H1 (cell line): Measurements from ENCODE around the gene DISC1. TPM values are rescaled to one million over a fixed set of nuclear protein-coding genes. Genes with fewer than 3 reads are reported as not detected.

Experiments used
- CTCF ChIA-PET: fragments of 300-600 bp; sonication (Branson Sonifier 250); formaldehyde crosslinking; loops from one replicate; lab custom pipeline; 2021; ENCODE audit not compliant: partially characterized antibody; lab: Charles Lee
- POLR2A ChIA-PET: fragments of 300-600 bp; sonication (Branson Sonifier 250); formaldehyde crosslinking; loops from one replicate; lab custom pipeline; 2021; ENCODE audit warnings: inconsistent platforms; ENCODE audit not compliant: partially characterized antibody; lab: Charles Lee
- DNase-seq, 2 experiments: peaks; one replicate each; pipeline versions ENCODE4 v3.0.0 to v3.0.0-alpha.2; 2010 to 2022; ENCODE audit warnings: low spot score in 2 of 2, low read depth in 1 of 2, mixed read lengths in 1 of 2
- FAIRE-seq: peaks from 2 replicates; lab custom pipeline; 2011; peaks lifted over from hg19 to GRCh38; lab: Jason Lieb, UNC
- H2AFZ ChIP-seq: 2 replicates; pipeline ENCODE4 v1.8.1; 2012; ENCODE audit warnings: low read length, inconsistent platforms
- H2AK5ac ChIP-seq: 2 replicates; pipeline ENCODE4 v1.6.1; 2013; ENCODE audit warnings: low read depth, low read length
- H2BK120ac ChIP-seq: replicated peaks from 2 replicates; pipeline ENCODE3; 2013; ENCODE audit warnings: low read depth, low read length, inconsistent platforms
- H2BK12ac ChIP-seq: 2 replicates; pipeline ENCODE4 v1.6.1; 2013; ENCODE audit warnings: low read depth, low read length
- H2BK15ac ChIP-seq: 2 replicates; pipeline ENCODE4 v1.6.1; 2013; ENCODE audit warnings: low read length
- H2BK20ac ChIP-seq: 2 replicates; pipeline ENCODE4 v1.6.1; 2013; ENCODE audit warnings: low read length
- H2BK5ac ChIP-seq: 2 replicates; pipeline ENCODE4 v1.6.1; 2013; ENCODE audit warnings: low read depth, low read length
- H3K14ac ChIP-seq: 2 replicates; pipeline ENCODE4 v1.6.1; 2013; ENCODE audit warnings: inconsistent platforms; ENCODE audit not compliant: insufficient read length
- H3K18ac ChIP-seq: 2 replicates; pipeline ENCODE4 v1.6.1; 2013; ENCODE audit warnings: low read length; ENCODE audit errors: extremely low read depth
- H3K23ac ChIP-seq: 2 replicates; pipeline ENCODE4 v1.6.1; 2013; ENCODE audit warnings: inconsistent platforms; ENCODE audit not compliant: insufficient read length
- H3K23me2 ChIP-seq: 2 replicates; pipeline ENCODE4 v1.6.1; 2013; ENCODE audit warnings: low read depth, low read length
- H3K27ac ChIP-seq: 2 replicates; pipeline ENCODE4 v1.6.1; 2011; ENCODE audit warnings: low read depth, low read length, inconsistent platforms
- H3K27me3 ChIP-seq, 4 experiments: replicated peaks in 1 of 4; 1 replicate in 1 of 4; 2 replicates in 3 of 4; pipeline versions ENCODE4 v1.6.1 to v1.8.1; 2011 to 2013; ENCODE audit warnings: low read length in 3 of 4, mild to moderate bottlenecking in 3 of 4, inconsistent platforms in 2 of 4, mixed read lengths in 2 of 4, moderate library complexity in 1 of 4; ENCODE audit not compliant: control insufficient read depth in 3 of 4, insufficient read depth in 3 of 4; ENCODE audit errors: extremely low read depth in 1 of 4
- H3K36me3 ChIP-seq, 4 experiments: 2 replicates each; pipeline versions ENCODE4 v1.6.1 to v1.8.1; 2011 to 2013; ENCODE audit warnings: mild to moderate bottlenecking in 4 of 4, low read length in 3 of 4, moderate library complexity in 2 of 4, control low read depth in 1 of 4, inconsistent platforms in 1 of 4; ENCODE audit not compliant: insufficient read depth in 4 of 4, control insufficient read depth in 2 of 4
- H3K4ac ChIP-seq: replicated peaks from 2 replicates; pipeline ENCODE3; 2013; ENCODE audit warnings: low read length, low read depth, mixed read lengths, inconsistent platforms; ENCODE audit not compliant: insufficient read length
- H3K4me1 ChIP-seq, 4 experiments: replicated peaks in 1 of 4; 1 replicate in 1 of 4; 2 replicates in 3 of 4; pipeline versions ENCODE4 v1.6.1 to v1.8.1; 2011 to 2013; ENCODE audit warnings: low read length in 3 of 4, inconsistent platforms in 2 of 4, mixed read lengths in 1 of 4; ENCODE audit not compliant: insufficient read depth in 4 of 4, control insufficient read depth in 3 of 4
- H3K4me2 ChIP-seq, 2 experiments: 2 replicates each; pipeline versions ENCODE4 v1.6.1 to v1.8.1; 2011 to 2013; ENCODE audit warnings: low read depth in 2 of 2, low read length in 2 of 2, control low read depth in 1 of 2, inconsistent platforms in 1 of 2, mild to moderate bottlenecking in 1 of 2; ENCODE audit not compliant: insufficient read depth in 1 of 2
- H3K4me3 ChIP-seq, 4 experiments: fragments of 200-600, 300-600 bp in 1 of 4; sonication (generic), shearing (Covaris generic), sonication (Bioruptor Twin) in 1 of 4; 2 replicates each; pipeline versions ENCODE4 v1.5.1 to v1.8.1; 2011 to 2016; ENCODE audit warnings: low read length in 4 of 4, low read depth in 3 of 4, control low read depth in 2 of 4, inconsistent platforms in 2 of 4, mild to moderate bottlenecking in 2 of 4, mixed read lengths in 1 of 4, moderate library complexity in 1 of 4; ENCODE audit not compliant: insufficient read depth in 2 of 4; ENCODE audit errors: extremely low read depth in 1 of 4
- H3K56ac ChIP-seq: replicated peaks from 2 replicates; pipeline ENCODE3; 2013; ENCODE audit warnings: low read depth, mild to moderate bottlenecking, mixed read lengths, low read length, inconsistent platforms; ENCODE audit not compliant: insufficient read length
- H3K79me1 ChIP-seq: 2 replicates; pipeline ENCODE4 v1.6.1; 2013; ENCODE audit warnings: low read depth, low read length, control low read depth
- H3K79me2 ChIP-seq, 2 experiments: 2 replicates each; pipeline versions ENCODE4 v1.6.1 to v1.8.1; 2012 to 2013; ENCODE audit warnings: low read length in 2 of 2, mild to moderate bottlenecking in 2 of 2, inconsistent platforms in 1 of 2; ENCODE audit not compliant: insufficient read depth in 2 of 2, control insufficient read depth in 1 of 2
- H3K9ac ChIP-seq, 4 experiments: replicated peaks in 1 of 4; 1 replicate in 1 of 4; 2 replicates in 3 of 4; pipeline versions ENCODE4 v1.6.1 to v1.8.1; 2011 to 2013; ENCODE audit warnings: low read depth in 3 of 4, low read length in 3 of 4, control low read depth in 2 of 4, mild to moderate bottlenecking in 2 of 4, moderate library complexity in 2 of 4, inconsistent platforms in 1 of 4; ENCODE audit errors: extremely low read depth in 1 of 4
- H3K9me3 ChIP-seq, 2 experiments: 2 replicates each; pipeline versions ENCODE4 v1.6.1 to v1.8.1; 2012 to 2013; ENCODE audit warnings: mild to moderate bottlenecking in 2 of 2, moderate library complexity in 2 of 2, control low read depth in 1 of 2, inconsistent platforms in 1 of 2, low read depth in 1 of 2, low read length in 1 of 2, mixed read lengths in 1 of 2; ENCODE audit not compliant: insufficient read depth in 2 of 2
- H4K20me1 ChIP-seq, 2 experiments: replicated peaks in 1 of 2; 2 replicates each; pipeline versions ENCODE3 to v1.8.1; 2011 to 2013; ENCODE audit warnings: inconsistent platforms in 2 of 2, low read length in 2 of 2, mild to moderate bottlenecking in 1 of 2; ENCODE audit not compliant: insufficient read depth in 2 of 2, control insufficient read depth in 1 of 2
- H4K5ac ChIP-seq: 2 replicates; pipeline ENCODE4 v1.6.1; 2013; ENCODE audit warnings: low read length, low read depth, mixed read lengths, inconsistent platforms; ENCODE audit not compliant: insufficient read length
- H4K8ac ChIP-seq: 2 replicates; pipeline ENCODE4 v1.8.0; 2013; ENCODE audit warnings: mild to moderate bottlenecking, moderate library complexity, low read length, inconsistent platforms; ENCODE audit not compliant: insufficient read depth; ENCODE audit errors: extremely low read depth
- H4K91ac ChIP-seq: replicated peaks from 2 replicates; pipeline ENCODE3; 2013; ENCODE audit warnings: low read length, mixed read lengths, inconsistent platforms; ENCODE audit not compliant: insufficient read length
- ATF2 ChIP-seq: IDR thresholded peaks from 2 replicates; pipeline ENCODE4 v1.6.1; 2012; ENCODE audit warnings: low read length, inconsistent platforms
- BACH1 ChIP-seq: IDR thresholded peaks from 2 replicates; pipeline ENCODE4 v1.6.1; 2012; ENCODE audit warnings: low read length, improper control_type of control experiment
- MAFK ChIP-seq: IDR thresholded peaks from 2 replicates; pipeline ENCODE4 v1.6.1; 2012; ENCODE audit warnings: low read depth, mild to moderate bottlenecking, improper control_type of control experiment, low read length
- NRF1 ChIP-seq: IDR thresholded peaks from 2 replicates; pipeline ENCODE4 v1.6.1; 2011; ENCODE audit warnings: mild to moderate bottlenecking, low read depth, low read length, improper control_type of control experiment
- SAP30 ChIP-seq: fragments of 300-600 bp; sonication (generic); IDR thresholded peaks from 2 replicates; pipeline ENCODE4 v1.7.1; 2012; ENCODE audit warnings: low read length, moderate library complexity, mild to moderate bottlenecking, inconsistent platforms; ENCODE audit not compliant: insufficient read depth, insufficient replicate concordance
- WGBS, 2 experiments: shearing (Covaris generic) in 1 of 2; methylation state at CpG; one replicate each; pipeline versions ENCODE4 v1.1.6 to v1.1.7; 2013 to 2015; ENCODE audit warnings: low lambda C conversion rate in 2 of 2, mixed read lengths in 2 of 2, inconsistent platforms in 1 of 2, low coverage in 1 of 2, missing lambda C conversion rate in 1 of 2; ENCODE audit not compliant: insufficient replicate concordance in 2 of 2, insufficient coverage in 1 of 2, insufficient read length in 1 of 2; ENCODE audit errors: extremely low coverage in 1 of 2, missing lambda C conversion rate in 1 of 2; 5-methylcytosine and 5-hydroxymethylcytosine counted together
- polyA plus RNA-seq, 7 experiments: library from polyadenylated mRNA; depleted of rRNA in 3 of 7; stranded (reverse) in 5 of 7; unstranded in 2 of 7; fragments of >200 nt in 5 of 7; fragments of 200-250 nt in 2 of 7; gene quantifications; 1 replicate in 5 of 7; 2 replicates in 1 of 7; 4 replicates in 1 of 7; pipeline versions ENCODE4 v1.2.1 to v1.2.3, GENCODE V29; 2011 to 2013; ENCODE audit warnings: missing spikeins in 2 of 7, mixed read lengths in 2 of 7
- total RNA-seq: library from RNA; stranded (reverse); fragmentation: NEBNext Ultra II Directional; extraction: Animal tissue kit (Norgen Biotek cat#: 25700); gene quantifications from 2 replicates; pipeline ENCODE4 v1.2.1, GENCODE V29; 2021

The DISC1 gene
- total and polyA plus RNA-seq, 2 of the 8 experiments (the other 6 are each of a cell fraction or from before 2014, with no cell fraction given), result 1.1 to 3.5 TPM

- CTCF ChIA-PET, result interaction anchor here (1.0 kb wide), 1 partner anchor 34 kb away, joined by 3 read pairs; no protein-coding TSS in a partner anchor
- H3K27me3 ChIP-seq, result no peaks in the 10 kb centered on the region
- no peak overlapping the region for H2BK20ac ChIP-seq
- TF ChIP-seq MAFK (peak; percentile 7; the same call in 1 of the 2 replicates), ATF2 (no peak), BACH1 (0 out of 2 replicates have a peak, but pooled peaks have one; percentile 28), SAP30 (no peak), NRF1 (no peak)
- TF ChIP-seq, all 59 proteins: peak for 2
- Histone ChIP-seq H2BK120ac (no peak overlapping the region), H3K27ac (no peak overlapping the region), H2AK5ac (no peak overlapping the region), H3K18ac (no peak overlapping the region), H2BK15ac (no peak overlapping the region), H3K14ac (no peak overlapping the region), H2BK5ac (no peak overlapping the region), H2BK12ac (peak overlapping the region; percentile 28; the same call in 1 of the 2 replicates), H3K4me2 (no peak overlapping the region), H3K36me3 (0 out of 8 replicates have a peak, but pooled peaks cover 0 to 2% (median 0%) of the 10 kb centered on the region in 4 experiments), H3K9me3 (no peaks in the 10 kb centered on the region), H3K4me3 (no peak overlapping the region), H3K23ac (no peak overlapping the region), H3K4ac (no peak overlapping the region), H3K79me2 (no peaks in the 10 kb centered on the region), H2AFZ (no peak overlapping the region), H3K56ac (no peak overlapping the region), H3K9ac (no peak overlapping the region), H4K5ac (no peak overlapping the region), H4K8ac (no peak overlapping the region), H4K91ac (no peak overlapping the region), H3K79me1 (no peaks in the 10 kb centered on the region), H3K4me1 (peaks cover 0 to 5% (median 0%) of the 10 kb centered on the region in 4 experiments; a peak in 1 of 7 replicates), H4K20me1 (no peaks in the 10 kb centered on the region), H3K23me2 (no peaks in the 10 kb centered on the region)
- POLR2A ChIA-PET, result no interaction called here
- DNase-seq, result no peak
- no peak for FAIRE-seq
- WGBS, 2 experiments, result 90% methylated on average over 2 of the region's 2 CpGs; no CpG with 5 or more reads in 1 of the 2 experiments
These were observed 339.0 kb downstream of the DISC1 start for GRCh38 chr1:231965615-231966014.
